ENCODE measurements around the gene IQSEC1.

IQSEC1 gene

DNA sequence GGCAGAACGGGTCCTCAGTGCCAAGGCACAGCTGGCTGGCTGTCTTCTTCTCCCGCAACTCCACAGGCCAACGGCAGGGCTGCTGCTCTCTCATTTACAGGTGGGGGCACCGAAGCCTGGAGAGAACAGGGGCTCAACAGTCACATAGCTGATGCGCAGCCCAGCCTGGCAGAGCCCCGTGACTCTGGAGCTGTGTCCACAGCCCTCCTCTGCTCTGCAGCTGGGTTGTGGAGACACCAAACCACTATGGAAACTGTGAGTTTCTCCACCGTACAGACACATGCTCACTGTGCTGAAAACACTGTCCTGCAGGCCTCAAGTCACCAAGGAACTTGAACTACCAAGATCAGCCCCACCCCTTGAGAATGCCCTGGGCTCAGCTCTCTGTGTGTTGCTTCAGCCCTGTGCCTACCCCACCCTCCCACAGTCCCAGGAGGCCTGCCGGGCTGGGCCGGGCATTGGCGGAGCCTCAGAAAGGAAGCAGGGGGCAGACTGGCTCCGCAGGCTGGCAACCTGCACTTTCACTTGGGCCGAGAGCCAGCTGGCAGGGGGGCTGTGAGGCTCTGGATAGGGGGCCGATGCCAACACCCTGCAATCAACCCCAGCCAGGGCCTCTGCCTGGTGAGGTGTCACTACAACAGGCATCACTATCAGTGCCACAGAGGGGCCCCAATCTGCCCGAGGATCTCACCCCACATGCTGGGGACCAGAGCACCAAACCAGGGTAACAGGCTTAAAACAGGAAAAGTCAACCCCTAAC, 118.2 kb downstream of the IQSEC1 start:
- no peak for DNase-seq
- no peaks in the 10 kb centered on the region for H3K9me3 ChIP-seq (ENCODE audit: control insufficient read depth, low read length)
- peaks cover 9% of the 10 kb centered on the region for H3K36me3 ChIP-seq (ENCODE audit: control insufficient read depth, insufficient read depth, low read length)
- H3K4me3 ChIP-seq (ENCODE audit: insufficient read depth, low read depth, low read length, poor library complexity, severe bottlenecking) = peak overlapping the region; percentile 20
- H3K27me3 ChIP-seq (replicated peaks; ENCODE audit: control insufficient read depth, insufficient read depth, low read length, poor library complexity, severe bottlenecking) = no peaks in the 10 kb centered on the region
- no peak overlapping the region for H3K27ac ChIP-seq (ENCODE audit: insufficient read depth, low read length, poor library complexity, severe bottlenecking)
- H3K4me1 ChIP-seq (ENCODE audit: control insufficient read depth, insufficient read depth, low read length, poor library complexity, severe bottlenecking) = peaks cover 16% of the 10 kb centered on the region

DNA sequence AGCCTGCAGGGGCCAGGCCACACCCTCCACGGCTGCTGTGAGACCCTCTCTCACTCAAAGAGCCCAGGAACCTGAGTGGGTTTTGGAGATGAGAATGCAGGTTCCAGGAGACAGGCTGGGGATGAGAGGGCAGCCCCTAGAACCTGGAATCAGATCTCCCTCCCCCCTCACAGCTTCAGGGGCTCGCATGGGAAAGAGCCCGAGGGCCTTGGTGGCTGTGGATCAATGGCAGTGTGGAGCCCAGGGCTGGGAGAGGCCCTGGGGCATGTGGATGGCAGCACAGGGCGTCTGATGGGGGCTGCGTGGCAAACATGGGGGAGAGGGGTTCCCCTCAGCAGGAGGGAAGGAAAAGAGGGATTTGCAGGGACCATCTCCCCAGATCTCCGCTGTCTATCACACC, 119.0 kb downstream of the IQSEC1 start:
- peaks cover 9% of the 10 kb centered on the region for H3K36me3 ChIP-seq (ENCODE audit: control insufficient read depth, insufficient read depth, low read length)
- no peak for DNase-seq

DNA sequence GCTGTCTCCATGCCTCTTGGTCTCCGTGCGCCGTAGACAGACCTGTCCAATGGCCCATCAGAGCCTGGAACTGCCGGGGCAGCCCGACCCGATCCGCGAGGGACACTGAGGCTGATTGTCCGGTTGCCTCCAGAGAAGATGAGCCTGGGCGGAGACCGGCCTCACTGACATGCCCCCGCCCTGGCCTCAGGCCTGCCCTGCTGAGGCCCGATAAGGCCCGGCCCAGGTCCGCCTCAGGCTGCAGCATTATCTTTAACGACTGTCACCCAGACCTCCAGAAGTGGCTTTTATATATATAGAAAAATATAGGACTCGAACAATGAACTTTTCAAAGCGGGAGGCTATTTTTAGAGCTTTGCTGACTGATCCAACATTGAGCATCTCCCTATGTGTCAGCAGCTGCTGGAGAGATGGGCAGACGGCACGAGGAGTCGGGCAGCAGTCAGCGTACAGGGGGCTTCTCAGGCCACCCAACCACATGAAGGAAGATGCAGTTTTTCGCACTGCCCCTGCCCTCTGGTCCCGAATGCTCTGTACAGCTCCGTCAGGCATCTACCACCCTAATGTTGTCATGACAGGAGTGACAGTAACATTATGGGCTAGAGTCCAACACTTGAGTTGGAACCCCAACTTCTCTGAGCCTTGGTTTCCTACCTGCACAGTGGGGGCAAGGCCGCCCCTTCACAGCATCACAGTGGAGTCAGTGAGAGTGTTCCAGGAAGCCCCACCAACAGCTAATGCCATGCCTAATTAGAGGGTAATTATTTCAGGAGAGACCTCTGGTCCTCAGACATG, 119.8 kb downstream of the IQSEC1 start:
- peaks cover 28% of the 10 kb centered on the region for H3K4me1 ChIP-seq (ENCODE audit: control insufficient read depth, insufficient read depth, low read length, poor library complexity, severe bottlenecking)

More for the DNA sequence above, 119.0 kb downstream of the IQSEC1 start:
- peaks cover 23% of the 10 kb centered on the region for H3K4me1 ChIP-seq (ENCODE audit: control insufficient read depth, insufficient read depth, low read length, poor library complexity, severe bottlenecking)
- H3K9me3 ChIP-seq (ENCODE audit: control insufficient read depth, low read length) = no peaks in the 10 kb centered on the region
- no peak overlapping the region for H3K4me3 ChIP-seq (ENCODE audit: insufficient read depth, low read depth, low read length, poor library complexity, severe bottlenecking)
- no peaks in the 10 kb centered on the region for H3K27me3 ChIP-seq (replicated peaks; ENCODE audit: control insufficient read depth, insufficient read depth, low read length, poor library complexity, severe bottlenecking)
- no peak overlapping the region for H3K27ac ChIP-seq (ENCODE audit: insufficient read depth, low read length, poor library complexity, severe bottlenecking)

DNA sequence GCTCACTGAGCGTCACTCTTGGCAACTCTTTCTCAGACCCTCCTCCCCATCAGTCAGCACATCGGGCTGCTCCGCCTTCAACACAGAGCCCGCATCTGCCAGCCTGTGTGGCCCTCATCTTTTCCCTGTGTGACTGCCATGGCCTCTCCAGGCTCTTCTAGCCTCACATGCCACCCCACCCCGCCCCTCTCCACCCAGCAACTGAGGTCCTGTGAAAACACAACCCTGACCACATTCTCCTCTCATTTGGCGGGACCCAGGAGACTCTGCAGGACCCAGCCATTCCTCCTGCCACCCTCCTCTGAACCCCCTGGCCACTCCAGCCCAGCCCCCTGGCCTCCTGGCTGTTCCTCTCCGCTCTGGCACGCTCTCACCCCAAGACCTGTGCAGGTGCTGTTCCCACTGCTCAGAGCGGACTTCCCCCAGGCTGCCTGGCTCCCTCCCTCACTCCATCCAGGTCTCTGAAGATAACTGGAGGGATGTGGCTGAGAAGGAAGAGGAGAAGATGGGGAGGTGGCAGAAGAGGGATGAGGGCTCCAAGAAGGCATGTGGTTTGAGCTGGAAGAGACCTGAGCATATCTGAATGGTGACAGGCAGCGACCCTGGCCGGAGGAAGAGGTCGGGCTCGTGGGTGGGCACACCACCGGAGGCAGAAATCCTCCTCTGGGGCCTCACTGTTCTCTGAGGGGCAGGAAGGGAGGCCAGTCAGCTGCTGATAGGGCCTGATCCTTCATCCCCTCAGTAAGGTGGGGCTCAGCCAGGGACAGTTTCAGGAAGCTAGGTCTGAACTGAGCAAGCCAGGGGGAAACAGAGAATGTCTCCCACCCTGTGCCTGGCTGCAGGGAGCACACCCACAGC, 120.7 kb downstream of the IQSEC1 start:
- peaks cover 9% of the 10 kb centered on the region for H3K36me3 ChIP-seq (ENCODE audit: control insufficient read depth, insufficient read depth, low read length)
- H3K4me1 ChIP-seq (ENCODE audit: control insufficient read depth, insufficient read depth, low read length, poor library complexity, severe bottlenecking) = peaks cover 28% of the 10 kb centered on the region
- no peak for DNase-seq
- H3K4me3 ChIP-seq (ENCODE audit: insufficient read depth, low read depth, low read length, poor library complexity, severe bottlenecking) = no peak overlapping the region
- H3K27ac ChIP-seq (ENCODE audit: insufficient read depth, low read length, poor library complexity, severe bottlenecking) = no peak overlapping the region
- no peaks in the 10 kb centered on the region for H3K9me3 ChIP-seq (ENCODE audit: control insufficient read depth, low read length)
- H3K27me3 ChIP-seq (replicated peaks; ENCODE audit: control insufficient read depth, insufficient read depth, low read length, poor library complexity, severe bottlenecking) = no peaks in the 10 kb centered on the region

More for the DNA sequence above, 119.8 kb downstream of the IQSEC1 start:
- Histone ChIP-seq H3K27ac (ENCODE audit: insufficient read depth, low read length, poor library complexity, severe bottlenecking) (no peak overlapping the region), H3K36me3 (ENCODE audit: control insufficient read depth, insufficient read depth, low read length) (peaks cover 9% of the 10 kb centered on the region), H3K4me3 (ENCODE audit: insufficient read depth, low read depth, low read length, poor library complexity, severe bottlenecking) (no peak overlapping the region), H3K9me3 (ENCODE audit: control insufficient read depth, low read length) (no peaks in the 10 kb centered on the region), H3K27me3 (replicated peaks; ENCODE audit: control insufficient read depth, insufficient read depth, low read length, poor library complexity, severe bottlenecking) (no peaks in the 10 kb centered on the region)
- no peak for DNase-seq

DNA sequence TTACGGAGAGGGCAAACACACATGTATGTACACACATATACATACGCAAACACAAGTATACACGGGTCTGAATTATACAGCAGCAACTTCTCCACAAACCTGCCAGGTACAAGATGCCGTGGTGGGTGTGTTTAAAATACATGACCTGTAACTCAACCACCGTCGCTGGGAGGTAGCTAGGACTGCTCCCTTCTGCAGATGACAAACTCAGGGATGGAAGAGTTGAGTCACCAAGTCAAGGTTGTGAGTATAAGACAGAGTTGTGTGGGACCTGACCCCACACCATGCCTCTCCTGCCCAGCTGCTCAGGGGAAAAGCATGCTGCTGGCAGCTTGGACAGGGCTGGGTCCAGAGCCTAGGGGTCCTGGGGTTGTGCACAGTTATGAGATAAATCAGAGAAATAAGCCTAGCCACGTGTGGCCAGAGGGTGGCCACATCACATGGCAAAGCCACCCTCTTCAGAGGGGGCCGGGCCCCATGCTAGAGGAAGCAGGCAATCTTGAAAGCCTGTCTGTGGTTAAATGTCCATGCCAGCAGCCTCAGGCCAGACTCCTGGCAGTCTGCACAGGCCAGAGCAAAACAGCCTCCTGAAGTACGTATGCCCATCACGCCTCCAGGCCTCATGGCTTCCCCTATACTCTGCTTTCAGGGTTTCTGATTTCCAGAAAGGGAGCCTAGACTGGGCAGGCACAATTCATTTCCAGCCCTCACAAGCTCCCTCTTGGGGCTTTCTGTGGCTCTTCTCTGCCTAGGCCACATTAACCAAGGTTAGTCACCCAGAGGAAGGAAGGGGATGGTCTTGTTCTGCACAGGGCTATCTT, 124.1 kb downstream of the IQSEC1 start:
- no peak overlapping the region for H3K27ac ChIP-seq (ENCODE audit: insufficient read depth, low read length, poor library complexity, severe bottlenecking)
- peaks cover 16% of the 10 kb centered on the region for H3K36me3 ChIP-seq (ENCODE audit: control insufficient read depth, insufficient read depth, low read length)
- no peak for DNase-seq
- no peaks in the 10 kb centered on the region for H3K9me3 ChIP-seq (ENCODE audit: control insufficient read depth, low read length)
- H3K4me3 ChIP-seq (ENCODE audit: insufficient read depth, low read depth, low read length, poor library complexity, severe bottlenecking) = no peak overlapping the region
- H3K27me3 ChIP-seq (replicated peaks; ENCODE audit: control insufficient read depth, insufficient read depth, low read length, poor library complexity, severe bottlenecking) = no peaks in the 10 kb centered on the region
- H3K4me1 ChIP-seq (ENCODE audit: control insufficient read depth, insufficient read depth, low read length, poor library complexity, severe bottlenecking) = peaks cover 15% of the 10 kb centered on the region

DNA sequence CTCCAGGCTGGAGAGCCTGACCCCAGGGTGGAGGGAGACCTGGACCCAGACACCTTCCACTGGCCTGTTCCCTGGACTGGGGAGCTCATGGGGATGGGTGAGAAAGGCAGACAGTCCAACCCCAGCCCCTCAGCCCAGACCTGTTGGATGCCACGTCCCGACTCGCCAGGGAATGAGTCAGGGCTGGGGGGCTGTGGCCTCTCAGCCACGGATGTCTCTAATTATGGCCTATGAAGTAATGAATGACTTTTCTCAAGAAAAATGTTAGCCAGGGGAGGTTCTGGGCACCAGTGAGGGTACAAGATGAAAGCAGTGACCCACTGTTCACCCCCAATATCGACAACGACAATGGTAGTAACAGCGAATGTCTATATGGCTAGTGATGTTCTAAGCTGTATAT, 124.9 kb downstream of the IQSEC1 start:
- Histone ChIP-seq H3K27ac (ENCODE audit: insufficient read depth, low read length, poor library complexity, severe bottlenecking) (no peak overlapping the region), H3K27me3 (replicated peaks; ENCODE audit: control insufficient read depth, insufficient read depth, low read length, poor library complexity, severe bottlenecking) (no peaks in the 10 kb centered on the region), H3K4me3 (ENCODE audit: insufficient read depth, low read depth, low read length, poor library complexity, severe bottlenecking) (no peak overlapping the region), H3K4me1 (ENCODE audit: control insufficient read depth, insufficient read depth, low read length, poor library complexity, severe bottlenecking) (peaks cover 15% of the 10 kb centered on the region), H3K9me3 (ENCODE audit: control insufficient read depth, low read length) (no peaks in the 10 kb centered on the region), H3K36me3 (ENCODE audit: control insufficient read depth, insufficient read depth, low read length) (peaks cover 13% of the 10 kb centered on the region)
- no peak for DNase-seq

DNA sequence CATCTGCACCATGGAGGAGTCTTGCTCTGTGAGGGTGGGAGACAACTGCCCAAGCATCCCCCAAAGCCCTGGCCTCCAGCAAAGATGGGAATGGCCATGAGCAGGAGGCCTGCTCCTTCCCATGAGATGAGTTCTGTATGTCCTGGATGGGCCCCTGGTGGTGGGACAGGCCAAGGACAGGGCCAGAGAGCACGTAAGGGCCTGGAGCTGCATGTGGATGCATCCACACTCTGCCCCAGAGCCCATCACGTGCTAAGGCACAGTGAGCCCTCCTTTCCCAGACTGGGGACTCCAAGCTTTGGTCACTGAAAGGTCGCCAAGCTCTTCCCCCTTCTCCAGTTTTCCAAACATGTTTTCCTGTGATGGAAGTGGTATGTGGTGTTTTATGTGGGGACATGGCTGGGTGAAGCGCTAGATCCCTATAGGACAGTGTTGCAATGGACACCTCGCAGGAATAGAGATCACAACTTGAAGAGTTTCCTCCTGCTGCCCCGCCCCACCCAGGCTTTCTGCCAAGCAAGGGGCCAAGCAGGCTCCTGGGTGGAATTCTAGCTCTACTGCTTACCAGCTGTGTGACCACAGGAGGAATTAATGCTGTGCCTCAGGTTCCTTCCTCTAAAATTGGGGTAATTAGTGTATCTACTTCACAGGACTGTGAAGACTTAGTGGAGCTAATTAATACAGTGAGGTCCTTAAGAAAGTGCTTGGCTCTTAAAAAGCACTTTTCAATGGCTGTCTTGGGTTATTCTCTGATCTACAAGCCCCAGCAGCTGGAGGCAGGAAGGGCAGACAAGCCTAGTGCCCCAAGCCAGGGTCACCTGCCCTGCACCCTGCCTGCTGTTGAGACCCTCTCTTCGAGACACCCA, 125.5 kb downstream of the IQSEC1 start:
- peaks cover 15% of the 10 kb centered on the region for H3K4me1 ChIP-seq (ENCODE audit: control insufficient read depth, insufficient read depth, low read length, poor library complexity, severe bottlenecking)
- no peak overlapping the region for H3K4me3 ChIP-seq (ENCODE audit: insufficient read depth, low read depth, low read length, poor library complexity, severe bottlenecking)
- peaks cover 15% of the 10 kb centered on the region for H3K36me3 ChIP-seq (ENCODE audit: control insufficient read depth, insufficient read depth, low read length)
- no peaks in the 10 kb centered on the region for H3K27me3 ChIP-seq (replicated peaks; ENCODE audit: control insufficient read depth, insufficient read depth, low read length, poor library complexity, severe bottlenecking)
- DNase-seq = no peak
- H3K9me3 ChIP-seq (ENCODE audit: control insufficient read depth, low read length) = no peaks in the 10 kb centered on the region
- no peak overlapping the region for H3K27ac ChIP-seq (ENCODE audit: insufficient read depth, low read length, poor library complexity, severe bottlenecking)

DNA sequence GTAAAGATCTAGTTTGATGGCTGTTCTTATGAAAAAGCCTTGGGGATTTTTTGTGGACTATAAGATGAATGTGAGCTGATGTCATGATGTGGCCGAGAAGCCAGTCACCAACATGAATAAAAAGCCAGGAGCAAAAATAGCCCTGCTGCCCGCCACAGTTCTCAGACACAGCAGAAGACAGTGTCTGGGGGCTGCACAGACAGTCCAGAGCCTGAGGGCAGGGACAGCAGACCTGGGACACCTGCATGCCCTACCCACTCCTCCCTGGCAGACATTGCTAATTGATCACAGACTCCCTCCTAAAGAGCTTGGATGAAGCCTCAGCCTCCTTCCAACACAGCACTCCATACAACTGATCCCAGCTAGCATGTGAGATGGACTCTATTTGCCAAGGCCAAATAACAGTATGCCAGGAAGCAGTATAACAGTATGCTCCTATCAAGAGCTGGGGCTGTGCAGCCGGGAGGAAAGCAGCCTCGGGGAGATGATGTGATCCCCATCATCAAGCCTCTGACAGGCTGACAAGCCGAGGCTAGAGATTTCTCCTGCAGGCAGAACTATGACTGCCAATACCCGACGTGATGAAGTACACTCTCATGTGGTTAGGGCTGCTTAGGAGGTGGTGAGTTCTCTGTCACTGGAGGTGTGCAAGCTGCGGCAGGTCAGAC, 126.4 kb downstream of the IQSEC1 start:
- Histone ChIP-seq H3K9me3 (ENCODE audit: control insufficient read depth, low read length) (no peaks in the 10 kb centered on the region), H3K27ac (ENCODE audit: insufficient read depth, low read length, poor library complexity, severe bottlenecking) (no peak overlapping the region), H3K4me1 (ENCODE audit: control insufficient read depth, insufficient read depth, low read length, poor library complexity, severe bottlenecking) (peaks cover 15% of the 10 kb centered on the region), H3K4me3 (ENCODE audit: insufficient read depth, low read depth, low read length, poor library complexity, severe bottlenecking) (no peak overlapping the region), H3K36me3 (ENCODE audit: control insufficient read depth, insufficient read depth, low read length) (peaks cover 18% of the 10 kb centered on the region), H3K27me3 (replicated peaks; ENCODE audit: control insufficient read depth, insufficient read depth, low read length, poor library complexity, severe bottlenecking) (no peaks in the 10 kb centered on the region)
- DNase-seq = no peak
